ENCODE results near the gene VSNL1. TPM values are rescaled to one million over a fixed set of nuclear protein-coding genes. Genes with fewer than 3 reads are reported as not detected.
A peak's percentile ranks its signal among the peaks of the same experiment; 100 is the strongest.

Gene VSNL1
- total and polyA plus RNA-seq, 11 donors: 2.6 to 26.3 (median 19.3) TPM

GRCh38 chr2:17578466-17578928 lies 38.0 kb downstream of the VSNL1 start:
- Histone ChIP-seq H3K36me3 (no peaks in the 10 kb centered on the region), H3K4me3 (no peak overlapping the region), H3K27ac (peak overlapping the region in 4 of 12 donors; percentile 11 to 39 (median 24)), H3K27me3 (no peaks in the 10 kb centered on the region), H3K9me3 (no peaks in the 10 kb centered on the region), H3K4me1 (peaks cover 0 to 8% (median 0%) of the 10 kb centered on the region in 12 donors)
- peak in 3 of 4 donors; percentile 35 to 63 (median 60) for ATAC-seq
- intact Hi-C loops (cut with DNase I): loop anchor here in 1 of 10 donors (10.0 kb wide), 1 partner anchor 274 kb away; no protein-coding TSS in a partner anchor
- DNase-seq: no peak
- no peak for TF ChIP-seq CTCF (IDR thresholded peaks at IDR 0.05)
- TF ChIP-seq POLR2A (IDR thresholded peaks at IDR 0.05): no peak
- WGBS, 4 donors: 36 to 51% (median 44%) methylated on average over 3 to 5 of the region's 5 CpGs

GRCh38 chr2:17579605-17580318 lies 39.3 kb downstream of the VSNL1 start:
- DNase-seq (no peak), ATAC-seq (no peak)
- H3K27me3 ChIP-seq: no peaks in the 10 kb centered on the region
- H3K9me3 ChIP-seq: no peaks in the 10 kb centered on the region
- H3K36me3 ChIP-seq: no peaks in the 10 kb centered on the region
- intact Hi-C loops (cut with DNase I): loop anchor here in 1 of 10 donors (10.0 kb wide), 1 partner anchor 275 kb away; no protein-coding TSS in a partner anchor
- WGBS, 4 donors: 70 to 82% (median 75%) methylated on average over 3 of the region's 3 CpGs
- H3K4me3 ChIP-seq: no peak overlapping the region
- no peak overlapping the region for H3K27ac ChIP-seq
- TF ChIP-seq CTCF (IDR thresholded peaks at IDR 0.05): no peak
- TF ChIP-seq POLR2A (IDR thresholded peaks at IDR 0.05): no peak
- H3K4me1 ChIP-seq: peaks cover 0 to 16% (median 2%) of the 10 kb centered on the region in 12 donors

- Histone ChIP-seq H3K4me3 (no peak overlapping the region), H3K27me3 (no peaks in the 10 kb centered on the region), H3K9me3 (no peaks in the 10 kb centered on the region), H3K36me3 (no peaks in the 10 kb centered on the region), H3K4me1 (peaks cover 0 to 16% (median 2%) of the 10 kb centered on the region in 12 donors), H3K27ac (no peak overlapping the region)
- intact Hi-C loops (cut with DNase I): no loop called here
- 71 to 84% (median 81%) methylated on average over 2 of the region's 2 CpGs for WGBS, 4 donors
- TF ChIP-seq POLR2A (IDR thresholded peaks at IDR 0.05) (no peak), CTCF (IDR thresholded peaks at IDR 0.05) (no peak)
- DNase-seq: no peak
- no peak for ATAC-seq
These were observed 39.8 kb downstream of the VSNL1 start for GRCh38 chr2:17580319-17580715.

GRCh38 chr2:17581831-17582230 lies 41.3 kb downstream of the VSNL1 start:
- TF ChIP-seq CTCF (IDR thresholded peaks at IDR 0.05) (no peak), POLR2A (IDR thresholded peaks at IDR 0.05) (no peak)
- no peak overlapping the region for H3K4me3 ChIP-seq
- ATAC-seq (no peak), DNase-seq (no peak)
- no peaks in the 10 kb centered on the region for H3K27me3 ChIP-seq
- H3K9me3 ChIP-seq: no peaks in the 10 kb centered on the region
- intact Hi-C loops (cut with DNase I): no loop called here
- WGBS, 4 donors: 72 to 82% (median 78%) methylated on average over 2 of the region's 2 CpGs
- peaks cover 0 to 16% (median 2%) of the 10 kb centered on the region in 12 donors for H3K4me1 ChIP-seq
- no peak overlapping the region for H3K27ac ChIP-seq
- H3K36me3 ChIP-seq: no peaks in the 10 kb centered on the region
